Tibial nerve (tissue), 4 donors: ENCODE data around the gene KAZN.

Experiments
- EP300 ChIP-seq, 2 donors: sonication (generic); formaldehyde crosslinking; IDR thresholded peaks; one replicate each; pipeline ENCODE4 v1.6.1; 2017; ENCODE audit warnings: antibody characterized with exemption in 2 of 2, mild to moderate bottlenecking in 1 of 2
- POLR2A ChIP-seq, 2 donors: fragments of 450-650 bp; IDR thresholded peaks; one replicate each; pipeline ENCODE4 v1.6.1; 2017; ENCODE audit warnings: antibody characterized with exemption in 2 of 2, mild to moderate bottlenecking in 2 of 2, moderate library complexity in 2 of 2
- TF ChIP-seq, protein P1 (sequence below), 5 experiments: fragments of 200-600 bp in 3 of 5; fragments of 450-650 bp in 2 of 5; sonication (generic) in 3 of 5; IDR thresholded peaks; one replicate each; pipeline ENCODE4 v1.5.1; 2016 to 2019; ENCODE audit warnings: antibody characterized with exemption in 5 of 5, mild to moderate bottlenecking in 3 of 5, moderate library complexity in 2 of 5

DNA sequence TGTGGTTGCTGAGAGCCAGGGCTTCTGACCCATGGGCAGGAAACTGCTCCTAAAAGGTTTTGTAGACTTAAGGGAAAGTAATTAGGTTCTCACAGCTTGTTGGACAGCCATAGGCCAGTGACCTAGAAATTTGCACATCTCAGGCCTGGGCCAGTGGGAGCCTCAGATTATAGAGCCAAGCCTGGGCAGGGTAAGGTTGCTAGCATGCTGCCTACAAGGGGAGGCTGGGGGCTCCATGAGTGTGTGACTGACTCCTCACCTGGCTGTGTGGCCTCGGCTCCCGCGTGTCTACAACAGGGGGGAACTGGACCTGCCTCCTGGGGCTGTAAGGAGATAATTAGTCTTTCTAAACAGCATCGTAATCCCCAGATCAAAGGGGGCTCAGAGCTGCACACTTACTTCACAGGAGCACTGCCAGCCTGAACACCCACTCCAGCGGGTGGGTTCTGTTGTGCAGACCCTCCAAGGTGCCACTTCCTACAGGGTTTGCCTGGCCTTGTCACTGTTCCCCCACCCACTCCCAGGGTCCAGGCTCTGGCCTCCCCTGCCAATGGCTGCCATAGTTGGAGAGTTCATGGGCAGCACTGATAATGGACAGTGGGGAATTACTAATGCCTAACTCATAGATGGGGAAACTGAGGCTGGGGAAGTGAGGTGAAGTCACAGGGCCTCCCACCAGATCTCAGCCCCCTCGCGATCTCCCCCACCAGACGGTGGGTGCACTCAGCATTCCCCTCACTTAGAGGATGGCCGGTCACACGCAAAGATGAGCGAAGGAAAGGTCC lies 324.6 kb downstream of the KAZN start:
- TF ChIP-seq, protein P1, sequence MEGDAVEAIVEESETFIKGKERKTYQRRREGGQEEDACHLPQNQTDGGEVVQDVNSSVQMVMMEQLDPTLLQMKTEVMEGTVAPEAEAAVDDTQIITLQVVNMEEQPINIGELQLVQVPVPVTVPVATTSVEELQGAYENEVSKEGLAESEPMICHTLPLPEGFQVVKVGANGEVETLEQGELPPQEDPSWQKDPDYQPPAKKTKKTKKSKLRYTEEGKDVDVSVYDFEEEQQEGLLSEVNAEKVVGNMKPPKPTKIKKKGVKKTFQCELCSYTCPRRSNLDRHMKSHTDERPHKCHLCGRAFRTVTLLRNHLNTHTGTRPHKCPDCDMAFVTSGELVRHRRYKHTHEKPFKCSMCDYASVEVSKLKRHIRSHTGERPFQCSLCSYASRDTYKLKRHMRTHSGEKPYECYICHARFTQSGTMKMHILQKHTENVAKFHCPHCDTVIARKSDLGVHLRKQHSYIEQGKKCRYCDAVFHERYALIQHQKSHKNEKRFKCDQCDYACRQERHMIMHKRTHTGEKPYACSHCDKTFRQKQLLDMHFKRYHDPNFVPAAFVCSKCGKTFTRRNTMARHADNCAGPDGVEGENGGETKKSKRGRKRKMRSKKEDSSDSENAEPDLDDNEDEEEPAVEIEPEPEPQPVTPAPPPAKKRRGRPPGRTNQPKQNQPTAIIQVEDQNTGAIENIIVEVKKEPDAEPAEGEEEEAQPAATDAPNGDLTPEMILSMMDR (IDR thresholded peaks at IDR 0.05): no peak
- TF ChIP-seq EP300 (IDR thresholded peaks at IDR 0.05) (no peak), POLR2A (IDR thresholded peaks at IDR 0.05) (no peak)
